Islet precursor cell (in vitro differentiated cells): ENCODE results near the gene DTYMK.

Source experiments
- DNase-seq: peaks from one replicate; pipeline ENCODE4 v3.0.0-alpha.2; 2018

Gene DTYMK

GRCh38 chr2:241686650-241687425 lies at the start of gene DTYMK:
DTYMK (minus strand) TSS chr2:241686815; CDS start chr2:241686783, 32 bp downstream.
- DNase-seq = peak; percentile 97

- no peak for DNase-seq
Observed at GRCh38 chr2:241736111-241736510, 49.5 kb upstream of the DTYMK start.

- peak; percentile 93 for DNase-seq
Observed at GRCh38 chr2:241734467-241735208, 48.0 kb upstream of the DTYMK start, which contains the start of gene D2HGDH. D2HGDH (plus strand) TSS chr2:241734630; CDS start chr2:241735225, 595 bp downstream.

- no peak for DNase-seq
Observed at GRCh38 chr2:241734208-241734466, 47.5 kb upstream of the DTYMK start.

- peak; percentile 69 for DNase-seq
Observed at GRCh38 chr2:241733391-241734207, 47.0 kb upstream of the DTYMK start.

GRCh38 chr2:241732513-241733186 lies 46.0 kb upstream of the DTYMK start:
- peak; percentile 76 for DNase-seq

GRCh38 chr2:241730671-241731293 lies 44.2 kb upstream of the DTYMK start:
- DNase-seq = no peak

- no peak for DNase-seq
Observed at GRCh38 chr2:241729868-241730267, 43.3 kb upstream of the DTYMK start.

- DNase-seq = no peak
Observed at GRCh38 chr2:241728627-241729026, 42.0 kb upstream of the DTYMK start.

- DNase-seq = no peak
Observed at GRCh38 chr2:241728000-241728399, 41.4 kb upstream of the DTYMK start.

GRCh38 chr2:241726459-241726858 lies 39.8 kb upstream of the DTYMK start:
- no peak for DNase-seq

- no peak for DNase-seq
Observed at GRCh38 chr2:241724975-241725870, 38.6 kb upstream of the DTYMK start.

GRCh38 chr2:241724259-241724974 lies 37.8 kb upstream of the DTYMK start:
- DNase-seq = no peak

GRCh38 chr2:241722896-241723454 lies 36.4 kb upstream of the DTYMK start:
- DNase-seq = no peak

GRCh38 chr2:241721852-241722251 lies 35.2 kb upstream of the DTYMK start:
- no peak for DNase-seq

- DNase-seq = no peak
Observed at GRCh38 chr2:241720560-241720959, 33.9 kb upstream of the DTYMK start.

- DNase-seq = no peak
Observed at GRCh38 chr2:241720099-241720498, 33.5 kb upstream of the DTYMK start.

- DNase-seq = no peak
Observed at GRCh38 chr2:241719093-241719492, 32.5 kb upstream of the DTYMK start.

- no peak for DNase-seq
Observed at GRCh38 chr2:241708879-241709278, 22.3 kb upstream of the DTYMK start.

GRCh38 chr2:241706537-241706936 lies 19.9 kb upstream of the DTYMK start:
- DNase-seq = no peak
